ENCODE measurements around the gene MNT. TPM values are rescaled to one million over a fixed set of nuclear protein-coding genes. Genes with fewer than 3 reads are reported as not detected.

Gene MNT
- total RNA-seq, 1 experiment from 2014 or later: 9.1 TPM

DNA sequence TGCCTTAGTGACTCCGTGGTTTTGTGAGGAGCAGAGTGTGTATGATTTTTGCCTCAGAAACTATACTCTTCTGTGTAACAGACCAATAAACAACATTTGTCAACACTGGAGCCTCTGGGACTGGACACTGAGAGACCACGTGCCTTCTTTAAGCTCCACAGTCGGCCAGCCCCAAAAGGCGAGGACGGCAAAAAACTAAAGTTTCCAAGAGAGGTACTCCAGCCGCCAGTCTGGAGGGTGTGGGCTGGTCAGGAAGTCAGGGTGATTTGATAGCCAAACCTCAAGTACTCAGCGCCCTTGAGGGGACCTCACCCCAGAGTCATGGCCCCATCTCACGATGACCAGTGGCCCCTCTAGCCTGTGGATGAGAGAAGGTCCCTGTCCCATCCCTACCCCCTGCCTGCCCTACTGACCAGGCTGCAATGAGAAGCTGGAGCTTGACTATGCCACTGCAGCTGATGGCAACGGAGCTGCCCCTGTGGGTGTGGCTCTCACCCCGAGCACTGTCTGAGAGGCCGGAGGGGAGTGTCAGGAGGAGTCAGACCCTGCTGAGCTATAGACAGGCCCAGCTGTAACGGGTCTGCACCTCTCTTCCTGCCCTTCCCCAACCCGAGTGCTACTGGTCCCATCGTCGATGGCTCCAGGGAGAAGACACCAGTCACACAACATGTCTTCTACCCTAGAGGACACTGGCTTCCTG, 19.8 kb downstream of the MNT start:
- no peak for DNase-seq (ENCODE audit: low spot score)

DNA sequence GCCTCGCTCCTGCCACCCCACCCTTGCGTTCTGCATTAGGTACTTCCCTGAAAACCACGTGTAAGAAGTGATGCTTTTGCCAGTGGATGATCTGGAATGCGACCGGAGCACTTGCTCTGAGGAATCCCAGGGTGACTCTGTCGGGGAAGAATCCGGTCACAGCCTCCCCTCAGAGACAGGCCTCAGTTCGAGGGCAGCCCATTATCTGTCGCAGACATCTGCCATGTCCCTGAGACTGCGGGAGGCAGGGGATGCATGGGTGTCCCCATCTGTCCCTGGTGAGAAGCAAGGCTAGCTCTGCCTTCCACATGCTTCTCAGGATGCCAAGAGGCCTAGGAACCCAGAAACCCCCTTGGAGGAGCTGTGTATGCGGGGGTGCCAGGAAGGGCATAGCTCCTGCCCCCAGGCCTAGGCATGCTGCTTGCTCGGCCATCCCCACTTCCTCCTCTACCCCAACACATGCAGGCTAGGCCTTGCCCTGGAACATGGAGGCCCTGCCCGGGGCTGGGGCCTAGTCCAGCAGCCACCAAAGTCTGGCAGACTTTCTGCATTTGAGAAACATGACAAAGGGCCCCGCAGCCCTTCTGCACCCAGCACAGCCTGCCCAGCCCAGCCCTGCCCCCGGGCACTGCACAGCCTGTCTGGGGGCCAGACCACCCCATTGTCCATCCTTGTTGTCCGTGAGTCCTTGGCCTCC, 20.5 kb downstream of the MNT start:
- DNase-seq (ENCODE audit: low spot score): no peak

DNA sequence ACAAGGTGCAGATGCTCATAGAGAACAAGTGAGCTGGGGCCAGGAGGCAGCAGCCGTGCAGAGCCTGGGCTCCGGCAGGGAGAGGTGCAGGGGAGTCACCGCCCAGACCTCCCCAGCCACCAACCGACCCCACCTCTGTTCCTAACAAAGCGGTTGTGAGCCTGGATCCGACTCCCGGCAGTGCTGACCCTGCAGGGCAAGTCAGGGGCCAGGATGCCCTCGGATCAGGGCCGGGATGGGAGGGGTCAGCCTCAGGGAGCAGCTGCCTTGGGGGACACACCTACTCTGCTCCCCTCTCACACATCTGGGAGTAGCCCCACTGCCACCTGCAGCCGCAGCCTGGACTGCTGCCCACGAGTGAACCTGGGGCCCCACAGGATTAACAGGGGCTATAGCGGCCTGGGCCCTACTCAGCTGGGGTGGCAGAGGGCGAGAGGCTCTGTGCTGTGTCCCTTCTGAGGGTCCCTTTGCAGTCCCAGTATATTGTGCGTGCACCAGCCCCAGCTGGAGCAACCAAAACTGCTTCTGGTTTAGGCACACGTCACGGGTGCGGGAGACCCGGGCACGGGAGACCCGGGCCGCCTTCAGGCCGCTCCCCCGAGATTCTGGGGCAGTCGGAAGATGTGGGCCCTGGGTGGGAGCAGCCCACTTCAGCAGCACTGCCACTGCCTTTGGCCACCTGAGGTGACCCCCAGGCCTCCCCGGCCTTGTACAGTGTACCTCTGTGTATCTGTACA, 21.2 kb downstream of the MNT start:
- no peak for DNase-seq (ENCODE audit: low spot score)

DNA sequence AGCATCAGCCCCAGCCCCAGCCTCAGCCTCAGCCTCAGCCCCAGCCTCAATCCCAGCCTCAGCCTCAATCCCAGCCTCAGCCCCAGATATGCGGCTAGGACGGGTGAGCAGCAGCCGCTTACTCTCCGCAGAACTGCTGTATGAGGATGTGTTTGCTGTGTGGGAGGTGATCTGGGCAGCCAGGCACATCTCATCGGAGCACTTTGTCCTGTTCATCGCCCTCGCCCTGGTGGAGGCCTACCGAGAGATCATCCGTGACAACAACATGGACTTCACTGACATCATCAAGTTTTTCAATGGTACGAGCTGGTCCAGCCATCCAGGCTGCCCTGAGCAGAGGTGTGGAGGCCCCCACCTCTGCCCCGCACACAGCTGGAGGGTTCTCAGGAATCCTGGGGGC, 22.0 kb downstream of the MNT start:
- no peak for DNase-seq (ENCODE audit: low spot score)

DNA sequence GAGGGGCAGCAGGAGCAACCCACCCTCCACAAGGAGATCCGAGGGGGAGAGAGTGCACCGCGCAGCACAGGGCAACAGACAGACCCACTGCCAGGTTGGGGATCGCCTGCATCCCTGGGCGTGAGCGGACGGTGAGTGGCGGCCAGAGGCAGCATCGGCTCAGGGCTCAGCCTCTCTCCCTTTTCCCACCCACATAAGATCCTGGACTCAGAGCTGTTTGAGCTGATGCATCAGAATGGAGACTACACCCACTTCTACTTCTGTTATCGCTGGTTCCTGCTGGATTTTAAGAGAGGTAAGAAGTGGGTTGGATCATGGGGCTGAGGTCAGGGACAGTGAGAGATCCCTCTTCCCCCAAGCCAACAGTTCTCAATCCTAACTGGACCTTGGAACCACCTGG, 23.2 kb downstream of the MNT start:
- no peak for DNase-seq (ENCODE audit: low spot score)

DNA sequence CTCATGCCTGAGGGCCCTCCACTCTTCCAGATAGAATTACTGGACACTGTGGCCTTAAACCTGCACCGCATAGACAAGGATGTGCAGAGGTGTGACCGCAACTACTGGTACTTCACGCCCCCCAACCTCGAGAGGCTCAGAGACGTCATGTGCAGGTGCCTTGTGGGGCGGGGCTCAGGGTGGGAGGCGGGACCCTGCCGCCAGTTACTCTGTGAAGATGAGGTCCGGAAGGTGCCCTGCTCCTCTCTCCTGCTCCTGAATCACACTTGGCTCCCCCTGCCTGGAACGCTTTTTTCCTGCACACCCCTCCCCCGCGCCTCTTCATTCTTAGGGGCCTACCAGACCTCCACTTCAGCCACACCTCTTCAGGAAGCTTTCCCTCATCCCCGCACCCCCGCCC, 24.8 kb downstream of the MNT start:
- no peak for DNase-seq (ENCODE audit: low spot score)

DNA sequence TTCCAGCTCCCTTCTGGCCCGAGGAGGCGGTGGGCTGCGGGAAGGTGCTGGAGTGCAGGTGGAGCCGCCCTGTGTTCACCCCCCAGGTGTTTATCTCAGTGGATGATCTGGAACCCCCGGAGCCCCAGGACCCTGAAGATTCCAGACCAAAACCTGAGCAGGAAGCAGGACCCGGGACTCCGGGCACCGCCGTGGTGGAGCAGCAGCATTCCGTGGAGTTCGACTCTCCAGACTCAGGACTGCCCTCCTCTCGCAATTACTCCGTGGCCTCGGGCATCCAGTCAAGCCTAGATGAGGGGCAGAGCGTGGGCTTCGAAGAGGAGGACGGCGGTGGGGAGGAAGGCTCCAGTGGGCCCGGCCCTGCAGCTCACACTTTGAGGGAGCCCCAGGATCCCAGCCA, 25.5 kb downstream of the MNT start:
- no peak for DNase-seq (ENCODE audit: low spot score)

DNA sequence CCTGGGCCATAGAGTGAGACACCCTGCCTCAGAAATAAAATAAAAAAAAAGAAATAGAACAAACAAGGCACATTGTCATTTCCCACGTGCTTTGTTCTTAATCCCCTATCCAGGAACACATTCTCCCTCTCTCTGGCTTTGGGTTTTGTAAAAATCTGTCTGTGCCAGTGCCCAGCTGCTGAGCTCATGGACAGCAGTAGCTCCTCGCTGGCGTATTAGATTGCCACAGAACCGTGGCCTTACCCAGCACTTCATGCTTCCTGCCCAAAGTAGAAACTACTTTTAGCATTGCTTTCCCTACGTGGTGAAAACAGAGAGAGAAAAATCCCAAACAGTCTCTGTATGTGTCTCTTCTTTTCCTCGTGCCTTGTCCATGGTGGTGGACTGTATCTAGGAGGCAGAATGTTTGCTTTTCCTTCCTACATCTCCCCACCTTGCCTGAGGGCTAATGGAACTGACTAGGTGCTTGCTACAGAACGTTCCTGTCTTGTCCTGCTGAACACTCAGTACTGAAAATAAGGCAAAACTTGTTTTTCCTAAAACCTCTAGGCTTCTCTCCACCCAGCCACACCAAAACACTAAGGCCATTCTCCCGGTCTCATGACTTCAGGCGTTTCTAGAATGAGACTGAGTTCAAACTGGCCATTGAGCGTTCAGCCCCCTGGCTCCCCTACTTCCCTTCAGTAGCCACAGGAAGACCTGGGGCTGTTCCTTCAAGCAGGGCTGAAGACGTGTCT, 26.1 kb downstream of the MNT start:
- DNase-seq (ENCODE audit: low spot score): no peak

DNA sequence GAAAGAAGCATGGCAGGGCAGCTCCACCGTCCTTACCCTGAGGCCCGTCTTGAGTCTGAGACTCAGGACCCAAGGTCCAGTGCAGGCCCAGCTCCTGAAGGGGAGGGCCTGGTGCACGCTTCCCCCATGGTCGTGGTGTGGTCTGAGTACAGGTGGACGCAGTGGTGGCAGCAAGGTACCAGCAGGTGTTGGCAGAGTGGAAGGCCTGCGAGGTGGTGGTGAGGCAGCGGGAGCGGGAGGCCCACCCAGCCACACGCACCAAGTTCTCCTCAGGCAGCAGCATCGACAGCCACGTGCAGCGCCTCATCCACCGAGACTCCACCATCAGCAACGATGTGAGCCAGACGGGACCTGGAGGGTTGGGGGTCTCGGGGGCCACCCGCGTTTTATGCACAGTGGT, 27.7 kb downstream of the MNT start:
- no peak for DNase-seq (ENCODE audit: low spot score)

DNA sequence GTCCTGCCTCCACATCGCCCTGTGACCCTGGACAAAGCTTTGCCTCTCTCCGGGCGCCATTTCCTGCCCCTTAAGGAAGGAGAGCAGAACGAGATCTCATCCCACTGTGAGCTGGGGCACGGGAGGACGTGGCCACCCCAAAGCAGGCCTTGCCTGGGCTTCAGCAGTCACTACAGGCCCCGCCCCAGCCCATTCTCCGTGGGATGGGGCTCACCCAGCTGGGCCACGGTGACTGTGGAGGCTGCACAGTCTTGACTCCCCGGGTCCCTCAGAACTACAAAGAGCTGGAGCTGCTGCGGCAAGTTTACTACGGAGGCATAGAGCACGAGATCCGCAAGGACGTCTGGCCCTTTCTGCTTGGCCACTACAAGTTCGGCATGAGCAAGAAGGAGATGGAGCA, 28.2 kb downstream of the MNT start:
- DNase-seq (ENCODE audit: low spot score): no peak

DNA sequence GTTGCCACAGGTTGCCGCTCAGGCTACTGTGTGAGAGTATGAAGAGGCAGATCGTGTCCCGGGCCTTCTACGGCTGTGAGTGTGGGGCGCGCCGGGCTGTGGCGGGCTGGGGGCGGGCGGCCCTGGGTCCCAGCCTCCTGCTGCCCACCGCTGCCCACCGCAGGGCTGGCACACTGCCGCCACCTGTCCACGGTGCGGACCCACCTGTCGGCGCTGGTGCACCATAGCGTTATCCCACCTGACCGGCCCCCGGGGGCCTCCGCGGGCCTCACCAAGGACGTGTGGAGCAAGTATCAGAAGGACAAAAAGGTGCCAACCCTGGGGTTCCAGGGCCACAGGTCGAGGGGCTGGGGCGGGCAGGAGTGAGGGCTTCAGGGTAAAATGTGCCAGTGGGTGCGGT, 28.7 kb downstream of the MNT start:
- no peak for DNase-seq (ENCODE audit: low spot score)

DNA sequence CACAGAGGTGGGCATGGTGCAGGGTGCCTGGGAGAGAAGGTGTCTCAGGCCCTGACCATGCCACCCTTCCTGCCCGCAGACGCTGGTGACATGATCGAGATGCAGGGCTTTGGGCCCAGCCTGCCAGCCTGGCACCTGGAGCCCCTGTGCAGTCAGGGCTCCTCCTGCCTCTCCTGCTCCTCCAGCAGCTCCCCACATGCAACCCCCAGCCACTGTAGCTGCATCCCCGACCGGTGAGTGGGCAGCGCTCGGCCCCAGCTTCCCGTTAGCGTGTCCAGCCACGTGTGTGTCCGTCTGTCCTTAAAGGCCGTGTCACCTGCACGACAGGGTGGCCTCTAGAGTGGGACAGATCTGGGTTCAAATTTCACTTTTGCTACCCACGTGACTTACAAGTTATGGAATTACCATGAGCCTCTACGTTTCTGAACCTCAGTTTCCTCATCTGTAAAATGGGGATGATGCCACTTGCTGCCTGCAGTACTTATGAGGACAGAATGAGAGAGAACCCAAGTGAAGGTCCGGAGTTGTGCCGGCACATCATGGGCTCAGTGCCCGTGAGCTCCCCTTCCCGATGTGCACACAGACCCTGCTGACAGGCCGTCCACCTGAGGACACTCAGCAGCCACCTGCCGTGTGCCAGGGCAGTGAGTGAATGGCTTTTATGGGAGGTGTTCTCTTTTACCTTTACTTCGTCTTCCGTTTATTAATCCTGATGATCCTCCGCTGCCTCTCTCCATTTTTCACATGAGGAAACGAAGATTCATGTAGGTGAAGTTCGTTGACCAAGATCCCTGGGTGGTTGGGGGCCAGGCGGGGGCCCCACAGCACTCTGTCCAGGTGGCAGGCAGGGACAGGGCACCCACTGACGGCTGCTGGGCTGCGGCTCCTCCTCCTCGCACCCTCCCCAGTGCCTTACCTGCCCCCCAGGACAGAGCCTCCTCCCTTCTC, 29.4 kb downstream of the MNT start:
- DNase-seq (ENCODE audit: low spot score): no peak

DNA sequence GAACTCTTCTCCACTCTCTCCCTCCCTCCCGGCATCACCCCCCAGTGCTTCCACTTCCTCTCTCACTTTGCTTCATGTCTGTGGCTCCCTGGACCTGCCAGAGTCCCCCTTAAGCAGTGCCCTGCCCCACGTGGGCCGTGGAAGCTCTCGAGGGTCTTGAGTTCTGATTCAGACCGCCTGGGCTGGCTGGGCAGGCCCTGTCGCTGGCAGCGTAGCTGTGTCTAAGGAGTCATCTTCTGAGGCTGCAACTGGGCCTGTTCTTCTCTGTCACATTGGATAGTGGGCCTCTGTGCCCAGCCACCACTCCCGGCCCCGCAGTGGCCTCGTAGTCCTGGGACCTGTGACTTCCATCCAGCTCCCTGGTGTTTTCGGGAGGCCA, 30.7 kb downstream of the MNT start:
- DNase-seq (ENCODE audit: low spot score): no peak

DNA sequence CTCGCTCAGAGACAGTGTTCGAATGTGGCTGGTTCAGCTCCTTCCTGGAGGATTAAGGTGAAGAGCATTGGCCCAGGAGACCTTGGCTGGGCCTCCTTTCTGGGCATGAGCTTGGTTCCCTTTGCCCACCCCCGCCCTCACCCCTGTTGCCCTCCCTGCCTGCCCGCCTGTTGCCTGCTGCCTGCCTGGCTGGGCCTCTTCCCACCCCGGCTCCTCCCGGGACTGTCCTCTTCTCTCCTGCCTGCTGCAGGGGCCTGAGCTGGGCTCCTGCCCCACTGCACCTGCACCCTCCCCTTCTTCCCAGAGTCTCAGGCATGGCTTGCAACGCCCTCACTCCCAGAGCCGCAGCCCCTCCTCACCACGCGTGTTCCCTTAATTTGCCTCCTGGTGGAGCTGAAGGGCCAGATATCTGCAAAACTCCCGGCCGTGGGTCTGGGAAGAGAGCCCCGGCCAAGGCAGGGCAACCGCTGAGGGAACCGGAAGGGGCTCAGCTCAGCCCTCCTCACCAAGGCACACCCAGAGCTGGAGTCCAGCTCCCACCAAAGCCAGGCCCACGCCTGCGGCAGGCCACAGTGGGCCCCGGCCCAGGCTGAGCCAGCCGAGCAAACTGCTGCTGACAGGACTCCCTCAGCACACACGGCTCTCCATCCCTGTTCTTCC, 31.2 kb downstream of the MNT start:
- DNase-seq (ENCODE audit: low spot score): no peak

DNA sequence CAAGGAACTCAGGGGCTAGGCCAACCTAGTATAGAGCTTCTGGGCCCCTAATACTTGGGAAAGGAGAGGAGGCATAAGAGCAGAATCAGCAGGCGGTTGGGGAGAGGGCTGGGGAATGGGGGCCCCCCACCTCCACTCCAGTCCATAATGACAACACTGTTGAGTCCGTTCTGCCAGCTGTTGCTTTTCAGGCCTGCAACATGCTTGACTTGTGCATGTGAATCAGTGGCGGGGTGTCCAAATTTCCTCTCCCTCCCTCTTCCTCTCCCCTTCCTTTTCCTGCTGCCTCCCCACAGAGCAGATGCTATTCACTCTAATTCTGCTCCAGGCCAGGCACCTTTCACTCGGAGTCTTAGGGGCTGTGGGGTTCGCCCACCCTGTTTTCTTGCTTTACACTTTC, 31.8 kb downstream of the MNT start:
- DNase-seq (ENCODE audit: low spot score): no peak

DNA sequence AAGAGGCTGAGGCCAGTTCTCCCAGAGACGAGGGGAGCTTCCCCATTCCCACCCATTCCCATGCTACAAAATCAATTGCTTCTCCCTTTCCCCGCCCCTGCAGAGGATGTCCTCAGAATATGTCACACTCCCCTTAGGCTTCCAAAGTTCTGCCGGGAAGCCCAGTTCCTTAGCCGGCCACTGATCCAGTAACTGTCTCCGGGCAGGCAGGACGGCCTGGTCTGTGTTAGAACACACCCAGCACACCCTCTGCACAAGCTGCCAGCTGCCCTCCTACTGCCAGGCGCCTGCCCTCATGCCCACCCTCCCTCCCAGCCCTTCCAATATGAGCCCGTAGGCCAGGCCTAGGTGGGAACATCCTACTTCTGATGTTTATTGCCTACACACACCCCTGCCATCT, 32.5 kb downstream of the MNT start:
- DNase-seq (ENCODE audit: low spot score): no peak

DNA sequence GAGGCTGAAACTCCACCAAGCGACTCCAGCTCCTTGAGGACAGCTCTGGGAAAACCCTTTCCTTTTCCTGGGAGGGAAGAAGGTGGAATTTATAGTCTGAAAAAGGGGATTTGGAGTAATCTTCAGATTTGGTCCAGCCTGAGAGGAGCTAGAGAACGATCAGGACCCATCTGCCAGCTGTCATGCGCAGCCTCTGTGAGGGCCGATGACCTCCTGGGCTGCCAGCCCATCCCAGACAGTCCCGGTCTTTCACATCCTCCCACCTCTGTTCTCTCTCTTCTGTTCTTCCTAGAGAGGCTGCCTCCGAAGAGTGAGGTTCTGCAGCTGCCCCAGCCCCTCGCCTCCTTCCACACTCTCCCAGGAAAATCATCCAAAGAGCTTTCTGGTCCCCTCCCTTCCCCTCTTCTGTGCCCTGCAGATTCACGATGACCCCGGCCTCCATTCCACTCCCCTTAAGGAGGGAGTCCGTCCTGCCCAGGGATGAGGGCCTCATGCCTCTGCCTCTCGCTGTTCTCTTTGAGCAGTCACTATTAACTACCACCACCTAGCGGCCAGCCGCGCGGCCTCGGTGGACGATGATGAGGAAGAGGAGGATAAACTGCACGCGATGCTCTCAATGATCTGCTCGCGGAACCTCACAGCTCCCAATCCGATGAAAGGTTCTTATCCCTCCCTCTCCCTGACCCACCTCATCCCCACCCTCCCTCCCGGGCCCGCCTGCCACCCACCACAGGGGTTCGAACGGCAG, 33.9 kb downstream of the MNT start:
- DNase-seq (ENCODE audit: low spot score): no peak

DNA sequence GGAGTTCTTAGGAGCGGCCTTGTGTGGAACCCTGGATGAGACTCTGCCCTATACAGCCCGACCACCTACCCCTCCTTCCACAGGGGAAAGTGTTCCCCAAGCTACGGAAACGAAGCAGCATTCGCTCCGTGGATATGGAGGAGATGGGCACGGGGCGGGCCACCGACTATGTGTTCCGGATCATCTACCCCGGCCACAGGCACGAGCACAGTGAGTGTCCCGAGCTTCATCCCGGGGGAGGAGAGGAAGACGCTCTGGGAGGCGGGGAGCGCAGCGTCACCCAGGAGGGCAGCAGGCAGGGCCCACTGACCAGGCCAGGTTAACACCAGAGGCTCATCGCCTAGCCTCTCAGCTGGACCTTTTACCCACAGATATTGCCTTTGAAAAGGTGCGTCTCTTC, 35.7 kb downstream of the MNT start:
- DNase-seq (ENCODE audit: low spot score): no peak

DNA sequence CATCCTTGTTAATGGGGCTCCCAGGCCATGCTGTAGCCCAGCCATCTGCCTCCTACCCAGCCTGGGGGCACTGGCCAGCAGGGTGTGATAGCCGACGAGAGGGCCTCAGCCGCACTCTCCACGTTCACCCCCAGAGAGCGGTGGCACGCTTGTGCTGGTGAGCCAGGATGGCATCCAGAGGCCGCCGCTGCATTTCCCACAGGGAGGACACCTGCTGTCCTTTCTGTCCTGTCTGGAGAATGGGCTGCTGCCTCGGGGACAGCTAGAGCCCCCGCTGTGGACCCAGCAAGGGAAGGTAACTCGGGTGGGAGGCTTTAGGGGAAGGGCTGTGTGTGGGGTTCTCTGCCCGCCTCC, 36.1 kb downstream of the MNT start:
- DNase-seq (ENCODE audit: low spot score): no peak

All from A172 (cell line).